DMS153 treated with DMSO at 0.1 percent for 48 hours (cell line): ENCODE results near the gene RETSAT.
"Not testable (repeated sequence)": the region's sequence is repeated elsewhere in the genome, so short reads cannot be mapped to it uniquely, and the experiment has no call there.

ENCODE experiments used
- DNase-seq: peaks from one replicate; lab custom pipeline; 2025; ENCODE audit not compliant: unreplicated experiment; lab: John Stamatoyannopoulos, UW

RETSAT gene

GRCh38 chr2:85380048-85380447 lies 25.7 kb upstream of the RETSAT start:
- no peak for DNase-seq

- no peak for DNase-seq
Observed at GRCh38 chr2:85378257-85378656, 23.9 kb upstream of the RETSAT start.

GRCh38 chr2:85377083-85377482 lies 22.8 kb upstream of the RETSAT start:
- no peak for DNase-seq

- no peak for DNase-seq
Observed at GRCh38 chr2:85376291-85377065, 22.1 kb upstream of the RETSAT start.

- no peak for DNase-seq
Observed at GRCh38 chr2:85371045-85371444, 16.7 kb upstream of the RETSAT start.

- DNase-seq, result peak; percentile 2
Observed at GRCh38 chr2:85369500-85369899, 15.2 kb upstream of the RETSAT start.

GRCh38 chr2:85368921-85369320 lies 14.6 kb upstream of the RETSAT start:
- DNase-seq, result no peak

- DNase-seq, result no peak
Observed at GRCh38 chr2:85367180-85367579, 12.9 kb upstream of the RETSAT start.

- not testable (repeated sequence) for DNase-seq
Observed at GRCh38 chr2:85362653-85363387, 8.5 kb upstream of the RETSAT start.

GRCh38 chr2:85357736-85358135 lies 3.4 kb upstream of the RETSAT start:
- DNase-seq, result no peak

GRCh38 chr2:85356186-85356585 lies 1.9 kb upstream of the RETSAT start:
- DNase-seq, result no peak

- no peak for DNase-seq
Observed at GRCh38 chr2:85355521-85355920, 1.2 kb upstream of the RETSAT start.

GRCh38 chr2:85355073-85355410 lies 714 bp upstream of the RETSAT start:
- no peak for DNase-seq

- DNase-seq, result peak; percentile 38
Observed at GRCh38 chr2:85353876-85354285, 447 bp downstream of the RETSAT start.

GRCh38 chr2:85347599-85347998 lies 6.7 kb downstream of the RETSAT start:
- DNase-seq, result no peak

- no peak for DNase-seq
Observed at GRCh38 chr2:85344356-85344954, 9.9 kb downstream of the RETSAT start.

GRCh38 chr2:85343207-85343895 lies 11.0 kb downstream of the RETSAT start:
- not testable (repeated sequence) for DNase-seq

GRCh38 chr2:85342156-85342555 lies 12.2 kb downstream of the RETSAT start:
- DNase-seq, result no peak

- DNase-seq, result no peak
Observed at GRCh38 chr2:85341269-85342029, 12.9 kb downstream of the RETSAT start.

GRCh38 chr2:85340034-85340892 lies 14.1 kb downstream of the RETSAT start:
- no peak for DNase-seq
